ENCODE measurements around the gene UBL3.

The UBL3 gene

DNA sequence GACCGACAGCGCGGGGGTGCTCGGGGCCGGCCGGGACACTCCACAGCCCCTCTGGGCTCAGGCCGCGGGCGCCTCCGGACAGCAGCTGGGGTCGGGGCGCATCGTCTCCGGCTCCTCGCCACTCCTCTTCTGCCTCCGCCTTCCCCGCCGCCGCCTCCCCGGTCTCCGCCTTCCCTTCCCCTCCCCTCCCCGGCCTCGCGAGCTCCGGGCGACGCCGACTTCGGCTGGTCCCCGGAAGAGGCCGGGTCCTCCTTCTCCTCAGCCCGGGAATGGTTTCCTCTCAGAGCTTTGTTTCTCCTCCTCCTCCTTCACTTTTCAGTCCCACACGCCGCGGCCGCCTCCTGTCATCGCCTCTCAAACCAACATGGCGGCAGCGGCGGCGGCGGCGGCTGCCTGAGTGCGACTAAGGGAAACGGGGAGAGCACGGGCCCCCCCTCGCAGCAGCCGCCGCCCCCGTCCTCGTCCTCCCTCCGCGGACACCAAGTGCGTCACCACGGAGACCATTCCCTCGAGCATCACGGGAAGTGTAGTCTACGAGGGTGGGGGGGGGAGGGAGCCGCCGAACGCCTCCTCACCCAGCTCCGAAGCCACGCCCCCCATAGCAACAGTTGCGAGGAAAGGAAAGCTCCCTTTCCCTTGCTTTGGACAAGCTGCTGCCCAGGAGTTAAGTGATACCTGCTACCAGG lies at the start of gene UBL3:
Gene UBL3, minus strand, starts transcription at position 405 of the 686 bp plus-strand sequence. CDS start 1,079 bp downstream, outside the sequence.
- DNase-seq (ENCODE audit: low spot score) = peak; percentile 98

- DNase-seq (ENCODE audit: low spot score) = no peak
Observed at GRCh38 chr13:29897102-29897501, 46.7 kb upstream of the UBL3 start.

GRCh38 chr13:29893438-29893837 lies 43.0 kb upstream of the UBL3 start:
- DNase-seq (ENCODE audit: low spot score) = no peak

- peak; percentile 75 for DNase-seq (ENCODE audit: low spot score)
Observed at GRCh38 chr13:29892151-29892550, 41.7 kb upstream of the UBL3 start.

- DNase-seq (ENCODE audit: low spot score) = no peak
Observed at GRCh38 chr13:29889111-29889510, 38.7 kb upstream of the UBL3 start.

GRCh38 chr13:29888306-29888705 lies 37.9 kb upstream of the UBL3 start:
- DNase-seq (ENCODE audit: low spot score) = no peak

DNA sequence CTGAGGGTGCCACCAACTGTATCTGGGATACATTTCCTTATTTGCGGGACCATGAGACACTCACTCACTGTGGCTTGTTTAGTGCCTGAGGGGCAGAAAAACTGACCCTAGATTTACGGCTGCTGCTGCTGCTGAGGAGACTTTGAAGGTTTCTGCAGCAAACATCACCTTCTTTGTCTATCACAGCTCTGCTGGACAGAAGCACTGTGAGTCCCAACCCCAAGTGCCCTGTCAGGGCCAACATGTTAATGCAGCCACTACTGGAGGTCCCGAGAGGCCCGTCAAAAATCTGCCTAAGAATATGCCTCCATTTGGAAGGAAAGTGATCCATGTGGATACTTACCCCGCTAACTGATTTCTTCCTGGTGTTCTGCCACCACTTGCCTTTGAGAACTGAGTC lies 37.3 kb upstream of the UBL3 start:
- no peak for DNase-seq (ENCODE audit: low spot score)

GRCh38 chr13:29887030-29887557 lies 36.7 kb upstream of the UBL3 start:
- no peak for DNase-seq (ENCODE audit: low spot score)

- DNase-seq (ENCODE audit: low spot score) = no peak
Observed at GRCh38 chr13:29886446-29886845, 36.0 kb upstream of the UBL3 start.

DNA sequence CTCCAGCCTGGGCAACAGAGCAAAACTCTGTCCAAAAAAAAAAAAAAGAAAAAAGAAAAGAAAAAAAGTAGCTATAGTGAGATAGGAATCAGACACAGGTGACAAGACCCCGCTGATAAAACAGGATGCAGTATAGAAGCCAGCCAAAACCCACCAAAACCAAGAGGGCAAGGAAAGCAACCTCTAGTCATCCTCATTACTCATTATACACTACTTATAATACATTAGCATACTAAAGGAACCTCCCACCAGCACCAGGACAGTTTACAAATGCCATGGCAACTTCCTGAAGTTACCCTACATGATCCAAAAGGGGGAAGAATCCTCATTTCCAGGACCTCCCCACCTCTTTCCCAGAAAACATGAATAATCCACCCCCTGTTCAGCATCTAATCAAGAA lies 35.6 kb upstream of the UBL3 start:
- no peak for DNase-seq (ENCODE audit: low spot score)

GRCh38 chr13:29884671-29885430 lies 34.4 kb upstream of the UBL3 start:
- DNase-seq (ENCODE audit: low spot score) = peak; percentile 80

GRCh38 chr13:29883941-29884518 lies 33.6 kb upstream of the UBL3 start:
- no peak for DNase-seq (ENCODE audit: low spot score)

GRCh38 chr13:29882076-29882475 lies 31.7 kb upstream of the UBL3 start:
- no peak for DNase-seq (ENCODE audit: low spot score)

GRCh38 chr13:29878101-29878500 lies 27.7 kb upstream of the UBL3 start:
- DNase-seq (ENCODE audit: low spot score) = no peak

DNA sequence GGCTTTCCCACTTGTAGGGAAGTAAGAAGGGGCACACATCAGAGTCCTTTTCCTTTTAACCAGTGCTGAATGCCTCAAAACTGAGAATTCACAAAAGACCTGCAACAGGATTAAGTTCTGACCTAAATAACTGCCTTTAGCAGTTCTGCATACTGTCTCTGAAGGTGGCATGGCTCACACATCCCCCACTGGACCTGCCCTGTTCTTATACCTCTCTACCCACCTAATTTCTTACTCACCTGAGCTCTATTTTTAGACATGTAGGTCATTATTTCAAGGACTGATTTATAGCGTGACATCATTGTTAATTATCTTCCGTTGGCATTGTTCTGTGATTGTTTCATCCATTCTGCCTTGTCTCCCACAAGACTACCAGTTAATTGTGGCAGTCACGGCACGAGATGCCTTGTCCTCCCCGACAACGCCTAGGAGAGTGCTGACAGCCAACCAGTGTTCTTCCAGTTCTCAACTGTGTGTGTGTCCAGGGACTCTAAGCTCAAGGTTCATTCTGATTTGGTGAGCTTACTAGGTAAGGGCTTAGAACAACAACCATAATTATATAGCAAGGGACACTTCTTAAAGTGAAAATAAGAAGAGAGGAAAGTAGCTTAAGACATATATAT lies 27.1 kb upstream of the UBL3 start:
- DNase-seq (ENCODE audit: low spot score) = no peak

DNA sequence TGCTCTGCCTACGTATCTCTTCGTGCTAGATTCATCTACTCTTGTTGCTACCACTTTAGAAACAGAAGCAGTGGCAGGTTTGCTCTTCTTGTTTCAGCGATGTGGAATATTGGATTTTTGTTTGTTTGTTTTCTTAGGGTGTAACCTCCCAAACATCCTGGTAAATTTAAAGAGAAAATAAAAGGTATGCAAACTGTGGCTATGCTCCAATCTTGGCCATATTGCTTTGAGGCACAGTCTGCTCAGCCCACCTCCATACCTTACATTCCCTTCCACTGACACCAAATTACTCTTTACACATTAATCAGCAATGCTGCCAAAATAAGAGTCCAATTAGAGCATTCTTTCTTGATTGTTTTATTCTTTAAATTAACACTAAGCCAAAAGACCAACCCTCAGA lies 25.2 kb upstream of the UBL3 start:
- no peak for DNase-seq (ENCODE audit: low spot score)

- no peak for DNase-seq (ENCODE audit: low spot score)
Observed at GRCh38 chr13:29868581-29868980, 18.2 kb upstream of the UBL3 start.

- DNase-seq (ENCODE audit: low spot score) = no peak
Observed at GRCh38 chr13:29865934-29866333, 15.5 kb upstream of the UBL3 start.

- DNase-seq (ENCODE audit: low spot score) = no peak
Observed at GRCh38 chr13:29861694-29862110, 11.3 kb upstream of the UBL3 start.

- DNase-seq (ENCODE audit: low spot score) = no peak
Observed at GRCh38 chr13:29859971-29860370, 9.6 kb upstream of the UBL3 start.

DNA sequence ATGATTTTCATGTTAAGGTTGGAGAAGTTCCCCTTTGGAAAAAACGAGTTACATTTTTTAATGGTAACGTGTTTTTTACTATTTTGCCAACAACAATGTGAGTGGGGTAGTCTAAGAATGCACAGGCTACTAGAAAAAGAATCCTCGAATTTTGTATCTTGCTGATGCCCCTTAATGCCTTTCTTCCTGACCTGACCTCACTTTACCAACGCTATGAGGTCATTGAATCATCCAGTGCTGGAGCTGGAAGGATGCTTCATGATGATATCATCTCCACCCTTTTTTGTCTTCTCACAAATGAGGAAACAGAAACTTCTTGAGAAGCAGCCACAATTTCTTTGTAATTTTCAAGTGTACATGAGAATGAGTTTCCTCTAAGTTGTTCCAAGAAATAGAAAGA lies 8.2 kb upstream of the UBL3 start:
- DNase-seq (ENCODE audit: low spot score) = no peak

DNA sequence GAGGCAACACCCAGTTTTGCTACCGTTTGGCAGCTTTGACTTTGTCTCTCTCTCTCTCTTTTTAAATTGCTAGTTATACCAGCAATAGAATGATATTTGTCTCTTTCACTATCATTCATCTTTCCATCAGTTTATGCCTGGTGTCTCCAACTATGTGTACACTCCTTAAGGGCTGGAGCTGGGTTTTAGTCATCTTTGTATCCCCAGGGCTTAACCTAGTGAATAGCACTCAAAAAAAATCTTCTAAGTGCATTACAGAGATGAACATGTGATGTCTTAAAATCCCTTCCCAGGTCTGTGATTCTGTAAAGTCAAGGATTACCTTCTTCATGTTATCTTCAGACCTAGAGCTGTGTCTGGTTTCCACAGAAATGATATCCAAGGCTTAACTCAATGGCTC lies 7.8 kb upstream of the UBL3 start:
- no peak for DNase-seq (ENCODE audit: low spot score)

GRCh38 chr13:29857085-29857484 lies 6.7 kb upstream of the UBL3 start:
- no peak for DNase-seq (ENCODE audit: low spot score)

Measured in putamen (tissue), 1 donor.